Stimulated activated CD8-positive, alpha-beta memory T cell treated with anti-CD3 and anti-CD28 coated beads, Interleukin-4, amount 100 ng/mL, for 24 hours (primary cell): ENCODE results near the gene MCM5.
"Not testable (repeated sequence)": the region's sequence is repeated elsewhere in the genome, so short reads cannot be mapped to it uniquely, and the experiment has no call there.

Experiments used
- DNase-seq: peaks from one replicate; pipeline ENCODE4 v3.0.0-alpha.2; 2020; ENCODE audit warnings: low read depth

Gene MCM5

DNA sequence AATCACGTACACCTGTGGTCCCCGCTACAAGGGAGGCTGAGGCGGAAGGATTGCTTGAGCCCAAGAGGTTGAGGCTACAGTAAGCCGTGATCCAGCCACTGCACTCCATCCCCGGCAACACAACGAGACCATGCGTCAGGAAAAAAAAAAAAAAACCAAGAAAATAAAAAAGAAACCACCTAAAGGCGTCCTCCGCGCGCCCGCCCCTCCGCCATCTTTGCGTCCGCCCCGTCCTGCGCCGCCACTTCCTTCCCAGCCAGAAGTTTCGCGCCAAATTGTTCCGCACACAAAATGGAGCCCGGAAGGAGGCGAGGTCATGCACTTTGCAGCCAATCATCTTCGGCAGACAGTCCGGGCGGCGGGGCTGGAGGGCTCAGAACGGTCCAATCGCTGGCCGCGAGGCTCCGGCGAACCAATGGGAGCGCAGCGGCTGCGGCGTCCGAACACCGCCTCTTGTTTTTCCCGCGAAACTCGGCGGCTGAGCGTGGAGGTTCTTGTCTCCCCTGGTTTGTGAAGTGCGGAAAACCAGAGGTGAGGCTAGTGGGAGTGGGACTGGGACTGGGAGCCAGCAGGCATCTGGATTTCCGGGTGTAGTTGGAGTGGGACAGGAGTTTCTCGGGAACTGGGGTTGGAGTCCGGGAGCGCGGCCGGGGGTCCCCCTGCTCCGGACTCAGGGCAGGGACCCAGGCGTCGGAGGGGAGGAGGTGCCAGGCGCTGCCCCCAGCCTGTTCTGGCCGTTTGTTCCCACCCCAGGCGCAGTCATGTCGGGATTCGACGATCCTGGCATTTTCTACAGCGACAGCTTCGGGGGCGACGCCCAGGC lies at the start of gene MCM5:
MCM5 (plus strand) TSS at position 463 of the 823 bp plus-strand sequence; CDS start at position 762, 299 bp downstream.
- DNase-seq = peak; percentile 95

DNA sequence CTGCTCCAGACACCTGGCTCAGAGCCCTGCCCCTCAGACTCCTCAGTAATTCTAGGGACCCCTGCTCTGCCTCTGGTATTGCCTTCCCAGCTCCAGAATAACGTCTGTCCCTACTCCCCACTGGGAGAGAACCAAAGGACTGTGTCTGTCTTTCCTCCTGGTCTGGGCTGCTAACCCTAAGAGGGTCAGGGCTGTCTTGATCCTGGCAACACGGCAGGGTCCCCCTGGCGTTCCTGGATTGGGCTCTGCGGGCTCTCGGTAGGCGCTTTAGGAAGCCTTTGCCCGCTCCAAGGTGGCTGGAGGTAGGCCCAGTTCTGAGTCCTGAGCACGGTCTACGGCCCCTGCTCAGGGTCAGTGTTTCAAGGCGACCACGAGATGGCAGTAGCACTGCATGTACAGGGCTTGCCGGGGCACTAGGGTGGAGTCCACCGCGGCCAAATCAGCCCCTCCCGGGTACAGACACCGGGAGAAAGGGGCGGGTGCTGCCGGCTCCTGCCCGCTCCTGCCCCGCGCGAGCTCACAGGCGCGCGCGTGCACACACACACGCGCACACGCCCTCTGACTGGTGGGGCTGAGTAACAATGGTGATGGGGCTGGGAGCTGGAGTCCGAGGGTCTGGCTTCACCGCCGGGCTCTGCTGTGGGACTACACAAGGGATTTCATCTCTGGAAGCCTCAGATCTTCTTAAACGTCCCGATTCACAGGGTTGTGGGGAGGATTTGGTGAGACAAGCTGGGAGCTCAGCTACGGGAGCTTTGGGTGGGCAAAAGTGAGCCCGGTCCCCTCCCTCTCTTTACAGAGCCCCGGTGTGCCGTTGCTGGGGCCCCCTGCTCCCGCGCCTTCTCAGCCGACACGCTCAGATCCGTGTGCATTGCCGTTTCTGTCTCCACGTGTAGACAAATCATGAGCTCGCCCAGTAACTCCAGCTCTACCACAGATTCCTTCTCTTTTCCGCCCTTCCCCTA lies 49.1 kb upstream of the MCM5 start:
- DNase-seq = peak; percentile 80

DNA sequence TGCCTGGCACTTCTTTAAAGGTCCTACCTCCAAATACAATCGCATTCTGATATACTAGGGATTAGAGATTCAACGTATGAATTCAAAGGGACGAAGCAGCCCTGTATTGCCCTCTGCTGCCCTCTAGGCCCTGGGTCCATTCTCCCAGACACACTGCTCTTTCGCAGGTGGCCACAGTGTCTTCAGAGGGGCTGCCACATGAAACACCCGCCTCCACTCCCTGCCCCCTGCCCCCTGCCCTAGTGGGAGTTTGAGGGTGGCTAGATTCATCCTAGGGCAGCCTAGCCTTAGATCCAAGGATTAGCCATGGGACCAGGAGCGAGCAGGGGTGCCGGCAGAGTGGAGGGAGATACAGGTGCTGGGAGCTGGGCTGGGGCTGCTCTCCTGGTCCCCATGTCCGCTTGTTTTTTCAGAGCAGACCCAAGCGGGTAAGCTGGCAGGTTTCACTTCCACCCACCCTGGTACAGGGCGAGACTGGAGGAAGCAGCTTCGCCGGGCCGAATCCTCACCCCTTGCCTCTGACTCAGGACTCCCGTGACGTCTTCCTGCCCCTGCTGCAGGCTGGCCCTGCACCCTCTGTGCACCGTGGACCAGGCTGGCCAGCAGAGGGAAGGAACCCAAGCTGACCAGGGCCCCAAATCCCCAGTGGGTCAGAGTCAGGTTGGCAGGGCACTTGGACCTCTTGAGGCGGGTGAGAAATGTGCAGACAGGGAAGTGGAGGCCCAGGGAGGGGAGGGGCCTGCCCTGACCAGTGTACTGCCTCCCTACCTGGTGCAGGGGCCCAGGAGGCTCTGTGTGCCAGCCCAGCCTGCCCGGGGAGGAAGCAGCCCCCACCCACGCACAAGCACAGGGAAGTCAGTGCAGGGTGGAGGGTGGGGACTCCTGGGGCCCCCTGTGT lies 47.5 kb upstream of the MCM5 start:
- DNase-seq = peak; percentile 47

DNA sequence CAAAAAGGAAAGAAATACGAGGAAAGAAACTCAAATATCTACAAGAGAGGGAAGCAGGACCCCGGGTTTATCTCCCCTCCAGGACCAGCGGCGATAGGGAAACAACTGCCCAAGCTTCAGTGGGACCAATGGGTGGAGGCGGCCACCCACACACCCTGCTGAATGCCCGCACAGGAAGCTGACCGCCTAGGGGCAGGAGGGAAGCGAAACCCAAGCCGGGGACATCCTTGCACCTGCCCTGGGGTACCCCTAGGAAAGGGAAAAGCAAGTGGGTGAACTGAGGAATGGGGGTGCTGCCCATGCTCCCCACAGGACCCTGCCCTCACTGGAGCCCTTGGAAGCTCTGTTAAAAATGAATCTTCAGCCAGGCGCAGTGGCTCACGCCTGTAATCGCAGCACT lies 46.6 kb upstream of the MCM5 start:
- no peak for DNase-seq

DNA sequence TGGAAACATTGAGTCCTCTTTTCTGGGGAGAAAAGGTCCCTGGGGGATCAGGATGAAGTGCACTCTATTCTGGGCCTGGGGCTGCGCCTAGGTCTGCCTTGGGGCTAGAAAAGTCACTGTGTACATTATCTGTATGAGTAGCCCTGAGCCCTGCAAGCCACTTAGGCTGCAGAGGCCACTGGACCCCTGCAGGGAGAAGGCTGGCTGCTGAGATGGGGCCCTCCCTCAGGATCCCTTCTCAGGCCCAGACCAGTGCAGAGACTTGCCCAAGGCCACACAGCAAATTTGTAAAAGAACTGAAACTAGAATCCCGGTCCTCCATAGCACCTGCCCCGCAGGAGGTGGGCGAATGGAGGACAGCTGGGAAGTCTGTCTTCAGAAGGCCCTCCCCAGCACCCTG lies 45.9 kb upstream of the MCM5 start:
- DNase-seq = no peak

DNA sequence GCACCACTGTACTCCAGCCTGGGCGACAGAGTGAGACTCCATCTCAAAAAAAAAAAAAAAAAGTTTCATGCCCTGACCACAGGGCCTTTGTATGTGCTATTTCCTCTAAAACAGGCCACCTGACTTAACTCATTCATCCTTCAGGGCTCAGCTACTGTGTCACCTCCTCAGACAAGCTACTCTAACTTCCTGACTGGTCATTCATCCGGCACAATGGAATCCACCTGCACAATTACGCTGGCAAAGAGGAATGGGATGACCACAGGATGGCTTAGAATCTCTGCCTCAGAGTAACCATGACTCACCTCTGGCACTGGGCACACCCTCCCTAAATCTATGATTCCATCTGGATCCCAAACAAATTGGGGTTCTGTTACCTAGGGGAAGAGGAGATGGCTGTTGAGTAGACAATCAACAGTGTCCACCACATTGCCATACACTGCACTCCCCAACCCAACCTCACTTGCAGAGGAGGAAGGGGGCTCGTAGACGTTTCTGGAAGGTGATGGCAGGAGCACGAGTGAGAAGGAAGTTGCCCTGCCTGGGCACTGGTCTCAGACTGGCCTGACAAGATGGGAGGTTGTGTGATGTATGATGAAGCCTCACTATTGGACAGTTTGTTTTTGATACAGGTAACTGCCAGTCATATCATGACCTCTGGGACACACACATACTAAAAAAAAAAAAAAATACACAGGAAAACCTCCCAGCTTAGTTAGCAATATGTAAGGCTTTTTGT lies 41.9 kb upstream of the MCM5 start:
- no peak for DNase-seq

DNA sequence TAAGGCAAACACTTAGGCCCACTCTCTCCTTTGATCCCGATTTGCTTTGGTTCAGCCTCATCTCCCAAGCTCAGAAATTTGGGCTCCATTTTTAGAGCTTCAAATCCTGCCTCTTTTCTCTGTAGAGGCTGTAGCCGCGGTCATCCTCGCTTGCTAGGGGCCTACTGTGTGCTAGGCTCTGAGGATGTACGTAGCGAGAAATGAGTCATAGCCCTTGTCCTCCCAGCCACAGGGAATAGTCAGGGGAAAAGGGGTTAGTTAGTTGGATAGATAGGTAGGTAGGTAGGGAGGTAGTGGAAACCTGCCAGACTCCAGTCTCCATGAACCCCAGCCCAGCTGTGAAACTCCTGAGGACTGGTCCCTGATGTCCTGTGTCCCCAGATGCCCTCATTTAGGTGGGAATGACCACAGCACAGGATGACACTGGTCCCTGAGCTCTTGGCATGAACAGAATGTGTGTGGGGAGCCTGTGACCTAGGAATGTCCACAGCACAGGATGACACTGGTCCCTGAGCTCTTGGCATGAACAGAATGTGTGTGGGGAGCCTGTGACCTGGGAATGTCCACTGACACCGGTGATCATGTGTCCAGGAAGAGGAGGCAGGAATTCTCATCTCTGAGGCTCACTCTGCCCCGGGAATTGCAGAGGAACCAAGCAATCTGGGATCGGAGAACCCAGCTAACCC lies 40.4 kb upstream of the MCM5 start:
- DNase-seq = no peak

DNA sequence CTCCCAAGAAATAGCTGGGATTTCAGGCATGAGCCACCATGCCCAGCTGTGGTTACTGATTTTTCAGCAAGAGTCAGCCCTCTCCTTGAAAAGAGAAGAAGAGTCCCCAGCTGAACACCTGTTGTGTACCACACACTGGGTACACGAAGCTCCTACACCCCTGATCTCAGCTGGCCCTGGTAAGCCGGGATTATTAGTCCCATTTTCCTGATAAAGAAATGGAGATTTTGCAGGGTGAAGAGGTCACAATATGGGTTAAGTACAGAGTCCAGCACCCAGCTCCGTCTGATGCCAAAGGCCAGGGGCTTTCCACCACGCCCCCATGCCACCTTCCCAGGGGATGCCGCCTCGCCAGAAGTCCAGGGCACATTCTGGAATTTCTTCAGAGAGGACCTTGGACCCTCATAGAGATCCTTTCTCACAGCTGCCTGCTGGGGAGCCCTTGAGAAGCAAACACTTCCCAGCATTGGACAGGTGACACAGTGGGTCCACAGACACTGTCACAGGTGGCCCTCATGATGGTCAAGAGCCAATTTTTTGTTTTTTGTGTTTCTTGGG lies 38.9 kb upstream of the MCM5 start:
- DNase-seq = no peak

DNA sequence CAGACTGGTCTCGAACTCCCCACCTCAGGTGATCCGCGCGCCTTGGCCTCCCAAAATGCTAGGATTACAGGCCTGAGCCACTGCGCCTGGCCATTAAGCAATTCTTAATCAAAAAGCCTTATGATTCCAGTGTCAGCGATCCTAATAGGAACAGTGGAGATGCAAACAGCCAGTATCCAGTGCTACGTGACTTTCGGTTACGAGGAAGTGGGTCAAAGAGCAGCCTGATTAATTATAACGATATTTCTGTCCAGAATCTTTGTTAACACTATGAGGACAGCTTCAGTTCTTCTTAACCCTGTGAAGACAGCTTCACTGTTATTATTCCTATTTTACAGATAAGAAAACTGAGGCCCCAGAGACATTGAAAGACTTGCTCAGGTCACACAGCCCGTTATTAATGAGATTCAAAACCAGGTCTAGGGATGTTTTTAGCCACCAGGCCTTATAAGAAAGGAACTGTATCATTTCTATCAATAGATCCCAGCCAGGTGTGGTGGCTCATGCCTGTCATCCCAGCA lies 36.3 kb upstream of the MCM5 start:
- no peak for DNase-seq

DNA sequence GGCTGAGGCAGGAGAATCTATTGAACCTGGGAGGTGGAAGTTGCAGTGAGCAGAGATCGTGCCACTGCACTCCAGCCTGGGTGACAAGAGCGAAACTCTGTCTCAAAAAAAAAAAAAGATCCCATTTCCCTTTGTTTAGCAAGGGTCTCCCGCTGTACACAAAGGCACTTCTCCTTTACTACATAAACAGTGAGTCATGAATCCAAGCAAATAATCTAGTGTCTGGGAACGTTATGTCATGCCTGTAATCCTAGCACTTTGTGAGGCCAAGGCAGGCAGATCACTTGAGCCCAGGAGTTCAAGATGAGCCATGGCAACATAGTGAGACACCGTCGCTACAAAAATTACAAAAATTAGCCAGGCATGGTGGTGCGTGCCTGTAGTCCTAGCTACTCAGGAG lies 35.7 kb upstream of the MCM5 start:
- not testable (repeated sequence) for DNase-seq

DNA sequence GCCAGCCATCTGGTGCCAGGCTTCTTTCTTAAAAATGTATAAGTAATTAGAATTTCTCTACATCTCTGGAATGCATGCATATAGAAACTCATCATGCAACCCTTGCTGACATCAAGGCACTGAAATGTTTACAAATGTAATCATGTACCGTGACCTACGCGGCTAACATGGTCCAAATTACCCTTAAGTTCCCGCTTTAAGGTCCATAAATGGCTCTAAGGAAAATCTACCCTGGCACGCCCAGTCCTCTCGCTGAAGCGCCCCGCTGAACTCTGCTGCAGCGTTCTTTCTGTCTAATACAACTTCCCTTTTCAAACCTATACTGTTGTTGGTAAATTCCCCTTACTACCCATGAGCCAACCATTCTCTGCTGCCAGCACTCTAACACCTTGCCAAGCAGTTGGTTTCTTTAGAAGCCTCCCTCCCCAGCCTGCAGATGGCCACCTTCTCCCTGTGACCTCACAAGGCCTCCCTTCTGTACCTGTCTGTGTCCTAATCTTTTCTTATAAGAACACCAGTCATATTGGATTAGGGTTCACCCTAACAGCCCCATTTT lies 32.5 kb upstream of the MCM5 start:
- no peak for DNase-seq

DNA sequence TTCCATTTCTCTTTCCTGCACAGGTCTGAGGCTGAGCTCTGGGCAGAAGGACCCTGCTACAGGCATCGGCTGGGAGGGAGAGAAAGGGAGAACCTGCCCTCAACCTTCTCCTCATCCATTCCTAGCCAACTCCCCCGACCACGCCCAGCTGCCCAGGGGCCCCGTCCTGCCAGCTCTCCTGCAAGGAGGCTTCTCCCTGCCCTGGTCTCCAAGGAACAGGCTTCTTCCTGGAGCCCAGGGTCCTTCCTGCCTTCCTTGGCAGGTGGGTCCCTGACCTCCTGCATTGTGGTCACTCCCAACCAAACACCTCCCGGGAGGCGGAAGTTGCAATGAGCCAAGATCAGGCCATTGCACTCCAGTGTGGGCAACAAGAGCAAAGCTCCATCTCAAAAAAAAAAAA lies 31.6 kb upstream of the MCM5 start:
- DNase-seq = no peak

DNA sequence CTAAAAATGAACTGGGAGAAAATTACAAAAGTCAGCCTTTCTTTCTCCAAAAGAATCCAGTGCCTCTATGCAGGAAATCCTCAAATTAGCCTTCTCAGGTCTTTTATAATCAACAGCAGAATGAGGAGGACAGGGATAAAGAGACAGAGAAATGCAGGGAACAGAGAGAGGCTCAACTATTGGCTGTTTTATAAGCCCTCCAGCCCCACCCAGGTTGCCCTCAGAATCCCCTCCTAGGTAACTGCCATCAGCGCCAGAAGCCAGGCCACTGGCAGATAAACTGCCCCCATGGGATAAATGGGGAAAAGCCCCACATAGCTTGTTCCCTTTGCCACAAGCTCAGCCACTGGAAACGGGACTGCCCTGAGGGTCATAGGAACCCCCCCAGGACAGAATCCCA lies 29.9 kb upstream of the MCM5 start:
- DNase-seq = no peak

DNA sequence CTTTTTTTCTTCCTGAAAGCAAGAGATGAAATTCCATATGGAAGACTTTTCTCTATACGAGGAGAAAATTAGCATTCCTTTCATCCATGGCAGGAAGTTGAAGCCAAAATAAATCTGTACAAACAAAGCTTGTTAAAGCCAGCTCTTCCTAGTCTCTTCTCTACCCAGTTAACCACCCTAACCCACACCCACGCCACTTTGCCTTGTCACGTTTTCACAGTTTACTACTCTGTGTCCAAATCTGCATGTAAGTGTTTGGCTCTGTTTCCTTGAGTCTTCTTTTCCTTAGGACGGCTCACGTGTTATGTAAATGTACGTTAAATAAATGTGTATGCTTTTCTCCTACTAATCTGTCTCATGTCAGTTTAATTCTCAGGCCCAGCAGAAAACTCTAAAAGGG lies 26.2 kb upstream of the MCM5 start:
- DNase-seq = no peak

DNA sequence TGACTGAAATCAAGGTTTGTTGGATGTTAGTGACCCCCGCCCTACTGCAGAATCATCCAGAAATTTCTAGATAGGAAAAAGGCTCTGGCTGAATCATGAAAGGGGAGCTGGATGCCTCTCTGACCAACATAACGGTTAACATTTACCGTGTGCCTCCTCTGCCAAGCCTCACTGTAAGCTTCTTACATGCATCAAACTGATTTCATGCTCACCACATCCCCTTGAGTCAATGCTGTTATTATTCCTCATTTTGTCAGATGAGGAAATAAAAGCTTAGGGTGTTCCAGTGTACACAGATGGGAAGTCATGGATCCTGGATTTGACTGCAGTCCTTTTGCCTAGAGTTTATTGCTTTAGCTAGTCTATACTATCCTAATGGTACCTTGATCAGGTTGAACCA lies 24.9 kb upstream of the MCM5 start:
- DNase-seq = no peak

DNA sequence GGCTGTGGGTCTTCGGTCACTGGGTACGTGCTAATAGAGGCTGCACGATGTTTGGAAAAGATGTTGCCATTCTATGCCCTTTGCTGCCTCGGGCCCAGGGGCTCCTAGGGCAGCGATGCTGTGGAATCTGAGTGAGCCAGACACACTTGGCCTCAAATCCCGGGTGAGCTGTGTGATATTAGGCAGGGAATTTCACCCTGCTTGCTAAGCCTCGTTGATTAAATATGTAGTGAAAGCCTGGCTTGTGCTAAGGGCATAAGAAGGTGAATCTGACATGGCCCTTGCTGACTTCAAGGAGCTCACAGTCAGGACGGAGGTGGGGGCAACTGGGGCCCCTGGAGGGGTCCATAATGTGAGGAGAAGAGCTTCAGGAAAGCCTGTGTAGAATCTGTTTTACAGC lies 24.4 kb upstream of the MCM5 start:
- no peak for DNase-seq

DNA sequence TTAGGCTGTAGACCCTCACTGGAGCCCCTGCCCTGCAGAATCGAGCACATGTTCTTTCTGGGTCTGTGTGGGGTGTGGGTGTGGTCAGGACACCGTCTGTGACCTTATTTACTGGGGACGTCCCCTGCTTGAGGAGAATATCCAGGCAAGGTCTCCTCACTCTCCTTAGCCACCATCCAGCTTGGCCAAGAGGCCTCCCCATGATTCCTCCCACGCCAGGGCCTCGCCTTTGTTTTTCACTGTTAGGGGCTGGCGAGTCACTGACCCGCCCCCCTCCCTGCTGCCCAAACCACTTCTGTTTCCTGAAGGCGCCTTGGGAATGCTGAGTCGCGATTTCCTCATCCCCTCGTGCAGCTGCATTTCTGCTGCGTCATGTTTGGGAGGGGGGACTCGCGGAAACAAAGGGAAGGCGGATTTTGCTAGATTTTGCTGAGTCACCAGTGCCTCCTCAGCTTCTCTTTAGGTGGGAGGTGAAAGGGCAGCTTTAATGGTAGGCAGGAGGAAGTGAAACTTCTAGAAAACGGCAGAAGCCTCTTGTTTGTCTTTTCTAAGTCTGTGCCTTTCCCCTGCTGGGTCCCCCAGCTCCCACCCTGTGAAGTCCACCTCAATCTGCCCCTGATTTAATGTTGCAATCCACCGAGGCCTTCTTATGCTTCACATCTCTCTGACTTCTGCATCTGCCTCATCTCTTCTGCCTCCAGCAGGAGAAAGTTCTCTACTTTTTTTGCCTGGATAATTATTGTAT lies 23.0 kb upstream of the MCM5 start:
- DNase-seq = no peak

DNA sequence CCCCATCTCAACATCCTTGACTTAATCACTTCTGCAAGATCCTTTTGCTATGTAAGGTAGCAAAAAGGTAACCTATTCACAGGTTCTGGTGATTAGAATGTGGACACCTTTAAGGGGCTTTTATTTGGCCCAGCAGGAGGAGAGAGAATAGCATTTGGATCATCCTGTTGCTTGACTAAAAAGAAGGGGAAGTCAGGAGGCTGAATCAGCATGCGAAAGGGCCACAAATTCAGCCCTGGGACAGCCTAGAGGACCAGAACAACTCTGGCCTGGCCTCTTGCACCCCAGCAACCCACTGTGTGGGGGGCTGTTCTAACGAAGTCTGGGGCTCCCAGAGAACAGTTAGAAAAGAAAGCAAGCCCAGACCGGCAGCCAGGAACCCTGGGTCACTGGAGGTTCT lies 22.2 kb upstream of the MCM5 start:
- DNase-seq = no peak

DNA sequence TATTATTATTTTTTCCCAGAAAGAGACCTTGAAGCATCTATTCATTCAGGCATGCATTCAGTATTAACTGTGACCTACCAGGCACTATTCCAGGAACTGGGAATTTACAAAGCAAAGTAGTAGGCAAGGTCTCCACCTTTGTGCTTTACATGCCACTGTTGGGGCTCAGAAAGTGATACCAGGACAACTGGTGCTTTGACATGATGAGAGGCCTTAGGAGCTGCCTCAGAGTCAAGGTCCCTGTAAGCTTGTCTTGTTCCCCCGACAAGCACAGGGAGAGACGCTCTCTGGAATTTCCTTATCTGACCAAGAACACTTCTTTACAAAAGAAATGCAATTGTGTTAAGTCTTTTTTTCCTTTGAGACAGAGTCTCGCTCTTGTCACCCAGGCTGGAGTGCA lies 21.3 kb upstream of the MCM5 start:
- DNase-seq = no peak
